Measurements from ENCODE around the gene BATF3. TPM values are rescaled to one million over a fixed set of nuclear protein-coding genes. Genes with fewer than 3 reads are reported as not detected.

BATF3 gene
- total and polyA plus RNA-seq, 2 donors = 21.6 to 27.2 TPM

DNA sequence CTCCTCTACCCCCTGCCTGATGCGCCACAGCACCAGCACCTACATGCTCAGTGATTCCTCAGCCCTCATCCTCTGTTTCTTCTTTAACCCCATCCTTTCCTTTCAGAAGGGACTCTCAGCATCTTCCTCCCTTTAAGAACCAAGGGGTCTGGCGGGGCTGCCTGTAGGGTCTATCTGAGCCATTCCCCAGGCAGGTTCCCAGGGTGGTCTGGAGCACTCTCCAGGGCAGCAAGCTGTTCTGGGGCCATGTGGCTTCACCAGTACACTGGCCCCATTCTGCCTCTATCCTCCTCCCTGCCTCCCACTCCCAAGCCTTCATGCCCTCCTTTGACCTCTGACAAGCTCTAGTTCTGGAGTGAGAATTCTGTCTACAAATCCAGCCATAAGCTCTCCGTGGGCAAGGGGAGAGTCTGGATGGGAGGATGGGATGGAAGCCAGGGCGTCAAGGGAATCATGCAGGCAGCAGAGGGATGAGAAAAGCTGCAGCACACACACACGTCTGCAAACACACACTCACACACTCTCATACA is 10.4 kb downstream of the BATF3 start:
- no peaks in the 10 kb centered on the region for H3K4me1 ChIP-seq (ENCODE audit: control insufficient read depth in 2 of 2, insufficient read depth in 2 of 2, low read length in 2 of 2)
- no peak overlapping the region for H3K27ac ChIP-seq (ENCODE audit: low read depth in 1 of 2, low read length in 1 of 2)
- H3K36me3 ChIP-seq (ENCODE audit: control insufficient read depth in 2 of 2, insufficient read depth in 2 of 2, low read length in 1 of 2) = no peaks in the 10 kb centered on the region
- H3K27me3 ChIP-seq (ENCODE audit: control insufficient read depth in 2 of 2, insufficient read depth in 1 of 2, low read length in 1 of 2) = peaks cover 0 to 8% of the 10 kb centered on the region in 2 donors
- WGBS = 96% methylated on average over 5 of the region's 5 CpGs
- no peak overlapping the region for H3K4me3 ChIP-seq (ENCODE audit: low read length in 2 of 2)
- H3K9me3 ChIP-seq (ENCODE audit: control insufficient read depth in 2 of 2, insufficient read depth in 1 of 2, low read length in 1 of 2) = no peaks in the 10 kb centered on the region
- no peak for DNase-seq (ENCODE audit: low read depth in 6 of 9, low spot score in 9 of 9)

DNA sequence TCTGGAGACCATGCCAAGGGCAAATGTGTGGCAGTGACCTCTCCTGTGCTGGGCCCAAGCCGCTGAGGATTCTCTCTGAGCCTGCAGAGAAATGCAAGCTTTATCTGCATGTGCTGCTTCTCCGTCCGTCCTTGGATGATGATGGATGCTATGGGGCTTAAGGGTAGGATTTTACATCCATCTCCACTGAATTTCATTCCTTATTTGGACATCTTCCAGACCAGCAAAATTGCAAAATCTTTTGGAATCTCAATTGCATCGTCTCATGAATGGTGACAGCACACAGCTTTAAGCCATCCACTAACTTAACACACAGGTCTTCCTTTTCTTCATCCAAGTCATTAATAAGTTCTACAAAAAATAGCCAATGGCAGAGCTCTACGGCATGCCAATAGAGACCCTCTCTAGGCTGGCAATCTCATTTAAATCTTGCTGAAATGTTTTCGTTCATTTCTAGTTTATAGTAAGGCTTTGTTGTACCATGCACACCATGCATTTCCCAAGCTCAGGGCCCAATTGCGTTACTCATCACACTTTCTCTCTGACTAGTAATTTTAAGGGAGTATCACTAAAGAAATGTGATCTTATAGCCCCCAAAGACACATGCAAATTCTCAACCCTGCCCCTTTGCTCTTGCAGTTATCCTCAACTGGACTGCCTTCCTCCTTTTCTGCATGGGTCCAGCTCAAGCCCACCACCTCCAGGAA is 11.1 kb downstream of the BATF3 start:
- H3K4me1 ChIP-seq (ENCODE audit: control insufficient read depth in 2 of 2, insufficient read depth in 2 of 2, low read length in 2 of 2) = peaks cover 0 to 1% of the 10 kb centered on the region in 2 donors
- H3K27ac ChIP-seq (ENCODE audit: low read depth in 1 of 2, low read length in 1 of 2) = no peak overlapping the region
- no peaks in the 10 kb centered on the region for H3K9me3 ChIP-seq (ENCODE audit: control insufficient read depth in 2 of 2, insufficient read depth in 1 of 2, low read length in 1 of 2)
- DNase-seq (ENCODE audit: low read depth in 6 of 9, low spot score in 9 of 9) = no peak
- peaks cover 0 to 6% of the 10 kb centered on the region in 2 donors for H3K27me3 ChIP-seq (ENCODE audit: control insufficient read depth in 2 of 2, insufficient read depth in 1 of 2, low read length in 1 of 2)
- WGBS = 97% methylated on average over 7 of the region's 7 CpGs
- no peaks in the 10 kb centered on the region for H3K36me3 ChIP-seq (ENCODE audit: control insufficient read depth in 2 of 2, insufficient read depth in 2 of 2, low read length in 1 of 2)
- no peak overlapping the region for H3K4me3 ChIP-seq (ENCODE audit: low read length in 2 of 2)

DNA sequence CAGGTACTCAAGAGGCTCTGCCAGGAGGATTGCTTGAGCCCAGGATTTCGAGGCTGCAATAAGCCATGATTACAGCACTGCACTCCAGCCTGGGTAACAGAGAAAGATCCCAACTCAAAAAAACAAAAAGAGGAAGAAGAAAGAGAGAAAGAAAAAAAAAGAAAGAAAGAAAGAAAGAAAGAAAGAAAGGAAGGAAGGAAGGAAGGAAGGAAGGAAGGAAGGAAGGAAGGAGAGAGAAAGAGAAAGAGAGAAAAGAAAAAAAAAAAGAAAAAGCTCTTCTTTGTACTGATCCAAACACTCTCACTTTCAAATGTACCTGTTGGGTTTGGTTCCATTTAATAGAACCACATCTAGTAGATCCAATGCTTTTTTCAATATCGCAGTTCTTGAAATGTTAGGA is 11.8 kb downstream of the BATF3 start:
- Histone ChIP-seq H3K36me3 (ENCODE audit: control insufficient read depth in 2 of 2, insufficient read depth in 2 of 2, low read length in 1 of 2) (no peaks in the 10 kb centered on the region), H3K4me1 (ENCODE audit: control insufficient read depth in 2 of 2, insufficient read depth in 2 of 2, low read length in 2 of 2) (peaks cover 0 to 3% of the 10 kb centered on the region in 2 donors), H3K27ac (ENCODE audit: low read depth in 1 of 2, low read length in 1 of 2) (no peak overlapping the region), H3K4me3 (ENCODE audit: low read length in 2 of 2) (no peak overlapping the region), H3K27me3 (ENCODE audit: control insufficient read depth in 2 of 2, insufficient read depth in 1 of 2, low read length in 1 of 2) (peaks cover 0 to 4% of the 10 kb centered on the region in 2 donors), H3K9me3 (ENCODE audit: control insufficient read depth in 2 of 2, insufficient read depth in 1 of 2, low read length in 1 of 2) (no peaks in the 10 kb centered on the region)
- 97% methylated on average over 2 of the region's 2 CpGs for WGBS
- DNase-seq (ENCODE audit: low read depth in 6 of 9, low spot score in 9 of 9) = no peak

- Histone ChIP-seq H3K36me3 (ENCODE audit: control insufficient read depth in 2 of 2, insufficient read depth in 2 of 2, low read length in 1 of 2) (no peaks in the 10 kb centered on the region), H3K27me3 (ENCODE audit: control insufficient read depth in 2 of 2, insufficient read depth in 1 of 2, low read length in 1 of 2) (peaks cover 0 to under 1% of the 10 kb centered on the region in 2 donors), H3K9me3 (ENCODE audit: control insufficient read depth in 2 of 2, insufficient read depth in 1 of 2, low read length in 1 of 2) (no peaks in the 10 kb centered on the region), H3K27ac (ENCODE audit: low read depth in 1 of 2, low read length in 1 of 2) (no peak overlapping the region), H3K4me1 (ENCODE audit: control insufficient read depth in 2 of 2, insufficient read depth in 2 of 2, low read length in 2 of 2) (peaks cover 0 to 3% of the 10 kb centered on the region in 2 donors), H3K4me3 (ENCODE audit: low read length in 2 of 2) (no peak overlapping the region)
- 97% methylated on average over 11 of the region's 11 CpGs for WGBS
- DNase-seq (ENCODE audit: low read depth in 6 of 9, low spot score in 9 of 9) = no peak
These were observed 13.0 kb downstream of the BATF3 start for GRCh38 chr1:212686591-212686990.

DNA sequence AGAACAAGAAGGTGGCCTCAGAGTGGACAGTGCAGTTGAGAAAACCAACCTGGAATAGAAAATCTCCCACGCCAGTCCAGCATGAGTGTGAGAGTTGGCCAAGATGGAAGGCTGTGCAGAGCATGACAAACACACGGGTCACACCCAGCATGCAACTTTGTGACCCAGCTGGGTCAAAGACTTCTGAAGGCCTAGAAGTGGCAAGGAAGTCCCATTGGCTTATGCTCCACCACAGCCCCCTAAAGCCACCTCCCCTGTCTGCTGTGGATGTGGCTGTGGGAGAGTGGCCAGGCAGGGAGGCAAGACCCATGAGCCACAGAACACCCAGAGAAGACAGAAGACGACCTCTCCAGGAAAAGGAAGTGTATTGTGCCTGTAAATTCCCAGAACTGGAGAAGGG is 13.6 kb downstream of the BATF3 start:
- H3K9me3 ChIP-seq (ENCODE audit: control insufficient read depth in 2 of 2, insufficient read depth in 1 of 2, low read length in 1 of 2) = no peaks in the 10 kb centered on the region
- H3K27ac ChIP-seq (ENCODE audit: low read depth in 1 of 2, low read length in 1 of 2) = no peak overlapping the region
- DNase-seq (ENCODE audit: low read depth in 6 of 9, low spot score in 9 of 9) = no peak
- H3K36me3 ChIP-seq (ENCODE audit: control insufficient read depth in 2 of 2, insufficient read depth in 2 of 2, low read length in 1 of 2) = no peaks in the 10 kb centered on the region
- H3K27me3 ChIP-seq (ENCODE audit: control insufficient read depth in 2 of 2, insufficient read depth in 1 of 2, low read length in 1 of 2) = no peaks in the 10 kb centered on the region
- WGBS = 80% methylated on average over 3 of the region's 3 CpGs
- peaks cover 0 to 3% of the 10 kb centered on the region in 2 donors for H3K4me1 ChIP-seq (ENCODE audit: control insufficient read depth in 2 of 2, insufficient read depth in 2 of 2, low read length in 2 of 2)
- no peak overlapping the region for H3K4me3 ChIP-seq (ENCODE audit: low read length in 2 of 2)

GRCh38 chr1:212685429-212685828 is 14.2 kb downstream of the BATF3 start:
- H3K4me1 ChIP-seq (ENCODE audit: control insufficient read depth in 2 of 2, insufficient read depth in 2 of 2, low read length in 2 of 2) = peaks cover 0 to 3% of the 10 kb centered on the region in 2 donors
- no peaks in the 10 kb centered on the region for H3K36me3 ChIP-seq (ENCODE audit: control insufficient read depth in 2 of 2, insufficient read depth in 2 of 2, low read length in 1 of 2)
- H3K9me3 ChIP-seq (ENCODE audit: control insufficient read depth in 2 of 2, insufficient read depth in 1 of 2, low read length in 1 of 2) = no peaks in the 10 kb centered on the region
- no peak overlapping the region for H3K27ac ChIP-seq (ENCODE audit: low read depth in 1 of 2, low read length in 1 of 2)
- no peaks in the 10 kb centered on the region for H3K27me3 ChIP-seq (ENCODE audit: control insufficient read depth in 2 of 2, insufficient read depth in 1 of 2, low read length in 1 of 2)
- no peak overlapping the region for H3K4me3 ChIP-seq (ENCODE audit: low read length in 2 of 2)
- WGBS = 86% methylated on average over 2 of the region's 2 CpGs
- no peak for DNase-seq (ENCODE audit: low read depth in 6 of 9, low spot score in 9 of 9)

DNA sequence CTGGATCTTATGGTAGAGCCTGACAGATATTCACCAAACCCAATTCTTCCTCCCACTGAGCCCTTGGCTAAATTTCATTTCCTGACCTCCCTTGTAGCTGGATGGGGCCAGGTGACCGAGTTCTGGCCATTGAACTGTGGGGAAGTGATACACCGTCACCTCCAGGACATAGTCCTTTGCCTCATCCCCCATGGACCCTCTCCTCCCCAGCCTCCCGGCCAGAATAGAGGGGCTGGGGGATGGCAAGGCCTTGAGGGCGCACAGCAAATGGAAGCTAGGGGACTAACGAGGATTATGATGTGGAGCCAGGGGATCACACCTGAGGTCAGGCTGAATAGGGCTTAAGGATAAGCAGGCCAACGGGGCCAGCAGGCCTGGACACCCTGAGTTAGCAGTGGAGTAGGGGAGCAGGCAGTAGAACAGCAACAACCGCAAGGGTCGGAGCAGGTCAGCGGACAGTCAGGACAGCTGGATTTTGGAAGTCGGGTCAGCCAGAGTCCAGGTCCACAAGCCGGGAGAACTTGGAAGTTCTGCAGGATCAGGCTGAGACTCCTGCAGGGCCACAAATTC is 15.0 kb downstream of the BATF3 start:
- H3K4me1 ChIP-seq (ENCODE audit: control insufficient read depth in 2 of 2, insufficient read depth in 2 of 2, low read length in 2 of 2) = peaks cover 0 to 3% of the 10 kb centered on the region in 2 donors
- WGBS = 94% methylated on average over 11 of the region's 11 CpGs
- no peaks in the 10 kb centered on the region for H3K36me3 ChIP-seq (ENCODE audit: control insufficient read depth in 2 of 2, insufficient read depth in 2 of 2, low read length in 1 of 2)
- no peak overlapping the region for H3K4me3 ChIP-seq (ENCODE audit: low read length in 2 of 2)
- no peak for DNase-seq (ENCODE audit: low read depth in 6 of 9, low spot score in 9 of 9)
- no peak overlapping the region for H3K27ac ChIP-seq (ENCODE audit: low read depth in 1 of 2, low read length in 1 of 2)
- no peaks in the 10 kb centered on the region for H3K27me3 ChIP-seq (ENCODE audit: control insufficient read depth in 2 of 2, insufficient read depth in 1 of 2, low read length in 1 of 2)
- no peaks in the 10 kb centered on the region for H3K9me3 ChIP-seq (ENCODE audit: control insufficient read depth in 2 of 2, insufficient read depth in 1 of 2, low read length in 1 of 2)

DNA sequence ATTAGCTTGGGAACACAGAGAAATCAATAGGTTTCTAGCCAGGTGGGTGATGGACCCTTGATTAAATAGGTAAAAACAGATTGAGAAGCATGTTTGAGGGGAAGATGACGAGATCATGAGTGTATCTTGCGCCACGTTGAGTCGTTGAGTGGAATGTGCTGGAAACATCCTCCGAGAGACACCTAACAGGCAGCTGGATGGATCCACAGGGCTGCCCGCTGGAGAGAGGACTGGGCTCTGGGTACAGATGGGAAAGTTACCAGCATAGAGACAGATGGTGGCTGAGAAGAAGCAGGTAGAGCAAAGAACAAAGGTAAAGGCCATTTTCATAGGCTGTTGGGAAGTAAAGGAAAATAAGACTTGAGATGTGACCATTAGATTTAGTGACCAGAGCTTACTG is 15.6 kb downstream of the BATF3 start:
- Histone ChIP-seq H3K27ac (ENCODE audit: low read depth in 1 of 2, low read length in 1 of 2) (no peak overlapping the region), H3K4me1 (ENCODE audit: control insufficient read depth in 2 of 2, insufficient read depth in 2 of 2, low read length in 2 of 2) (peaks cover 0 to 3% of the 10 kb centered on the region in 2 donors), H3K36me3 (ENCODE audit: control insufficient read depth in 2 of 2, insufficient read depth in 2 of 2, low read length in 1 of 2) (no peaks in the 10 kb centered on the region), H3K9me3 (ENCODE audit: control insufficient read depth in 2 of 2, insufficient read depth in 1 of 2, low read length in 1 of 2) (no peaks in the 10 kb centered on the region), H3K27me3 (ENCODE audit: control insufficient read depth in 2 of 2, insufficient read depth in 1 of 2, low read length in 1 of 2) (no peaks in the 10 kb centered on the region), H3K4me3 (ENCODE audit: low read length in 2 of 2) (no peak overlapping the region)
- DNase-seq (ENCODE audit: low read depth in 6 of 9, low spot score in 9 of 9) = no peak
- 96% methylated on average over 6 of the region's 6 CpGs for WGBS

GRCh38 chr1:212683357-212683722 is 16.3 kb downstream of the BATF3 start:
- peak in 1 of 9 donors; percentile 23 for DNase-seq (ENCODE audit: low read depth in 6 of 9, low spot score in 9 of 9)
- WGBS = 70% methylated on average over 7 of the region's 7 CpGs

More at GRCh38 chr1:212683357-212683722, 16.3 kb downstream of the BATF3 start:
- H3K27me3 ChIP-seq (ENCODE audit: control insufficient read depth in 2 of 2, insufficient read depth in 1 of 2, low read length in 1 of 2) = no peaks in the 10 kb centered on the region
- no peak overlapping the region for H3K27ac ChIP-seq (ENCODE audit: low read depth in 1 of 2, low read length in 1 of 2)
- H3K4me1 ChIP-seq (ENCODE audit: control insufficient read depth in 2 of 2, insufficient read depth in 2 of 2, low read length in 2 of 2) = peaks cover 0 to 3% of the 10 kb centered on the region in 2 donors
- H3K4me3 ChIP-seq (ENCODE audit: low read length in 2 of 2) = no peak overlapping the region
- no peaks in the 10 kb centered on the region for H3K9me3 ChIP-seq (ENCODE audit: control insufficient read depth in 2 of 2, insufficient read depth in 1 of 2, low read length in 1 of 2)
- H3K36me3 ChIP-seq (ENCODE audit: control insufficient read depth in 2 of 2, insufficient read depth in 2 of 2, low read length in 1 of 2) = no peaks in the 10 kb centered on the region
